Measurements from ENCODE around the gene TGFA. TPM values are rescaled to one million over a fixed set of nuclear protein-coding genes. Genes with fewer than 3 reads are reported as not detected.
"Not testable (repeated sequence)": the region's sequence is repeated elsewhere in the genome, so short reads cannot be mapped to it uniquely, and the experiment has no call there.

Gene TGFA
- total RNA-seq, 2 experiments from 2014 or later = 0.25 to 0.38 TPM

DNA sequence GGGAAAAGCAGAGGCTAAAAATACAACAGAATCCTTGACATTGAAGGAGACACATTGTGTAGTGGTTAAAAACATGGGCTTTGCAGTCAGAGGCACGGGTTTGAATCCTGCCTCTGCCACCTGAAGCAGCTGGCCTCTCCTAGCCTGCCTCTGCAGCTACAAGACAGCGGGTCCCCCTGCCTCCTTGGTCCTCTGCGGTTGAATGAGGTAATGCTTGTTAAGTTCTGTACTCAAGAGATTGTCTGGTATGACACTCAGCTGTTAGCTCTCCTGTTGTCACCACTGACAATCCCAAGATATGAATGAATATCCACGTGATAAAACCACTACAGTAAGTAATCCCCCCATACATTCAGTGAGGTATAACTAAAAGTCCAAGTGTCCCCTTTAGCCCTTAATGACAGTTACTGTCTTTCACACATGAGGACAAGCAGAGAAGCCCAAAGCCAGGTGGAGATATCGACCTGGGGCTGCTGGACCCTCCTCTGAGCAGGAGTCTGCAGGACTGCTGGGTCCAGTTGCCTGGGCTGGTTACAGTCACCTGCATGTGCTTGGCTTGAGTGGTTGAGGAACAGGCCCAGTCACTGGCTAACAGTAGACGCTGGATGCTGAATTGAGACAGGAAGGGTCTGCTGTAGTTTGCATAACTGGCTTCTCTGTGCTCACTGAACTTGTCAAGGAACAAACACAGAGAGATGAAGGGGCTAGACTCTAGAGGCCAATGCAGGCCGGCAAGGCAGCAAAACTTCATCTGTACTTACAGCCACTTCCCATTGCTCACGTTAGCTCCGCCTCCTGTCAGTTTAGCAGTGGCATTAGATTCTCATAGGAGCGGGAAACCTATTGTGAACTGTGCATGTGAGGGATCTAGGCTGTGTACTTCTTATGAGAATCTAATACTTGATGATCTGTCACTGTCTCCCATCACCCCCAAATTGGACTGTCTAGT, 85.5 kb downstream of the TGFA start:
- peaks cover 5% of the 10 kb centered on the region for H3K4me1 Mint-ChIP-seq (ENCODE audit: low read depth)
- no peak for ATAC-seq
- H3K9me3 Mint-ChIP-seq = no peaks in the 10 kb centered on the region
- H3K36me3 Mint-ChIP-seq (ENCODE audit: low read depth) = no peaks in the 10 kb centered on the region
- H3K4me3 Mint-ChIP-seq = no peak overlapping the region
- DNase-seq = no peak
- intact Hi-C loops (cut with micrococcal nuclease) = no loop called here
- H3K27ac Mint-ChIP-seq = no peak overlapping the region
- no peaks in the 10 kb centered on the region for H3K27me3 Mint-ChIP-seq
- ChIA-PET POLR2A (no interaction called here), CTCF (interaction anchor here (1.0 to 1.1 kb wide), 2 partner anchors 126 to 164 kb away, joined by 3 read pairs; no protein-coding TSS in a partner anchor)
- TF ChIP-seq, protein P1, sequence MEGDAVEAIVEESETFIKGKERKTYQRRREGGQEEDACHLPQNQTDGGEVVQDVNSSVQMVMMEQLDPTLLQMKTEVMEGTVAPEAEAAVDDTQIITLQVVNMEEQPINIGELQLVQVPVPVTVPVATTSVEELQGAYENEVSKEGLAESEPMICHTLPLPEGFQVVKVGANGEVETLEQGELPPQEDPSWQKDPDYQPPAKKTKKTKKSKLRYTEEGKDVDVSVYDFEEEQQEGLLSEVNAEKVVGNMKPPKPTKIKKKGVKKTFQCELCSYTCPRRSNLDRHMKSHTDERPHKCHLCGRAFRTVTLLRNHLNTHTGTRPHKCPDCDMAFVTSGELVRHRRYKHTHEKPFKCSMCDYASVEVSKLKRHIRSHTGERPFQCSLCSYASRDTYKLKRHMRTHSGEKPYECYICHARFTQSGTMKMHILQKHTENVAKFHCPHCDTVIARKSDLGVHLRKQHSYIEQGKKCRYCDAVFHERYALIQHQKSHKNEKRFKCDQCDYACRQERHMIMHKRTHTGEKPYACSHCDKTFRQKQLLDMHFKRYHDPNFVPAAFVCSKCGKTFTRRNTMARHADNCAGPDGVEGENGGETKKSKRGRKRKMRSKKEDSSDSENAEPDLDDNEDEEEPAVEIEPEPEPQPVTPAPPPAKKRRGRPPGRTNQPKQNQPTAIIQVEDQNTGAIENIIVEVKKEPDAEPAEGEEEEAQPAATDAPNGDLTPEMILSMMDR (IDR thresholded peaks at IDR 0.05) = no peak

DNA sequence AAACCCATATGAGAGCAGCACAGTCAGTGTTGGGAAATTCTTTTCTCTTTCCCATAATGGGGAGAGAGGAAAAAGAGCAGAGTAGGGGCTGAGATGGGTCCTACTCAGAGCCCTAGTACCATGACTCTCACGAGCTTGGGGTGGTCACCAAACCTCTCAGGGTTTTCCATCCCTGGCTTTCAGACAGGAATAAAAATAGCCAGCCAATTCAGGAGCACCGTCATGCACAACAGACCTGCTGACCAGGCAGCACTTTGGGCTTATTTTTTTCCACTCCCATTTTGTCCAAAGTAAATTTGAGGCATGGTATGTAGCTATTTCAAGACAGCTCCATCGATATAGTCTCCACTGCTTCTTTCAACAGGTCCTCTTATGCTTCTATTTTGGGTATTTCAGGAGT, 86.4 kb downstream of the TGFA start:
- POLR2A ChIA-PET = no interaction called here
- no peak overlapping the region for H3K27ac Mint-ChIP-seq
- no peaks in the 10 kb centered on the region for H3K27me3 Mint-ChIP-seq
- no peak for DNase-seq
- H3K36me3 Mint-ChIP-seq (ENCODE audit: low read depth) = no peaks in the 10 kb centered on the region
- H3K4me1 Mint-ChIP-seq (ENCODE audit: low read depth) = peaks cover 3% of the 10 kb centered on the region
- intact Hi-C loops (cut with micrococcal nuclease) = no loop called here
- CTCF ChIA-PET = interaction anchor here (1.0 to 1.1 kb wide), 2 partner anchors 126 to 163 kb away, joined by 3 read pairs; no protein-coding TSS in a partner anchor
- H3K4me3 Mint-ChIP-seq = no peak overlapping the region
- ATAC-seq = no peak
- H3K9me3 Mint-ChIP-seq = no peaks in the 10 kb centered on the region
- TF ChIP-seq, protein P1 (IDR thresholded peaks at IDR 0.05) = no peak

DNA sequence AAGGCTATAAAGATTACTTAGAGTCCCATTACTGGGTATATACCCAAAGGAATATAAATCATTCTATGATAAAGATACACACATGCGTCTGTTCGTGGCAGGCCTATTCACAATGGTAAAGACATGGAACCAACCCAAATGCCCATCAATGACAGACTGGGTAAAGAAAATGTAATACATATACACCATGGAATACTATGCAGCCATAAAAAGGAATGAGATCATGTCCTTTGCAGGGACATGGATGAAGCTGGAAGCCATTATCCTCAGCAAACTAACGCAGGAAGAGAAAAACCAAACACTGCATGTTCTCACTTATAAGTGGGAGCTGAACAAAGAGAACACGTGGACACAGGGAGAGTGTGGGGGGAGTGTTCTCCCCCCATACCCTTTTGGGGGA, 87.0 kb downstream of the TGFA start:
- H3K9me3 Mint-ChIP-seq; POLR2A ChIA-PET; DNase-seq; CTCF ChIA-PET; H3K27ac Mint-ChIP-seq; intact Hi-C loops (cut with micrococcal nuclease); H3K4me1 Mint-ChIP-seq (ENCODE audit: low read depth); H3K27me3 Mint-ChIP-seq; H3K36me3 Mint-ChIP-seq (ENCODE audit: low read depth); ATAC-seq; H3K4me3 Mint-ChIP-seq: not testable (repeated sequence)

DNA sequence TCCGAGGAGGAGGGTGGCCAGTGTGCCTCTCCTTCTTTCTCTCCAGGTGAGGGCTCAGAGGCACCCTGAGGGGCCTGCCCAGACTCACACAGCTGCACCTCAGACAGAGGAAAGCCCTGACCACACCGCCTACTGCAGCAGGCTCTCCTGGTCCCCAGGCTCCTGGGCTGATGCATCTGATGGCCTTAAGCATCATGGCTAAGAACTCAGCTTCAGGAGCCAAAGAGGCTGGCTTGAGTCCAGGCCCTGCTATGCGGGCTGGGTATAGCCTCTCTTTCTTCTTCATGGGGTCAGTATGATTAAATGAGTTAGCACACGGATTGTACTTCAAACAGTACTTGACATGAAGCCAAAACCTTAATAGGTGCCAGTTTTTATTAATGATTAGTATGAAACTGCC, 89.6 kb downstream of the TGFA start:
- no peak overlapping the region for H3K27ac Mint-ChIP-seq
- H3K27me3 Mint-ChIP-seq = no peaks in the 10 kb centered on the region
- no peak for DNase-seq
- H3K4me3 Mint-ChIP-seq = no peak overlapping the region
- H3K4me1 Mint-ChIP-seq (ENCODE audit: low read depth) = no peaks in the 10 kb centered on the region
- CTCF ChIA-PET = no interaction called here
- no peak for ATAC-seq
- POLR2A ChIA-PET = interaction anchor here (1.0 kb wide), 1 partner anchor 10 kb away, joined by 4 read pairs; no protein-coding TSS in a partner anchor
- TF ChIP-seq, protein P1 (IDR thresholded peaks at IDR 0.05) = no peak
- no peaks in the 10 kb centered on the region for H3K9me3 Mint-ChIP-seq
- intact Hi-C loops (cut with micrococcal nuclease) = no loop called here
- H3K36me3 Mint-ChIP-seq (ENCODE audit: low read depth) = no peaks in the 10 kb centered on the region

DNA sequence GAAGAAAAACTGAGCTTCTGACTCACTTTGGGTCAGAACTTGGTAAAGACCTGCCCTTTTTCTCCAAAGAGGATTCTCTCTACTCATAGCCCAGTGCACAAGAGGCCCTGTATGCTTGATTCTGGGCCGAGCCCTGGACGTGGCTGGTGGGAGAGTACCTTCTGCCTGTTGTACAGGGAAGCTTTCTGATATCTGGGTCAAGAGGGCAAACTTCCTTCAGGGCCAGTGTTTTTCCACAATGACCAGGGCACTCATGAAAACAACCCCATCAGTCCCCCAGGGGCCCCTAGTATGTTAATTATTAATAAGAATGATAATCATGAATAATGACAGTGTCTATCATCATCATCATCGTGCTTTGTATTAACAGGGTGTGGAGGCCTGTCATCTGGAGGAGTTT, 90.0 kb downstream of the TGFA start:
- POLR2A ChIA-PET = interaction anchor here (1.0 kb wide), 1 partner anchor 11 kb away, joined by 4 read pairs; no protein-coding TSS in a partner anchor
- no peaks in the 10 kb centered on the region for H3K9me3 Mint-ChIP-seq
- DNase-seq (no peak), ATAC-seq (no peak)
- H3K36me3 Mint-ChIP-seq (ENCODE audit: low read depth) = no peaks in the 10 kb centered on the region
- no peak overlapping the region for H3K4me3 Mint-ChIP-seq
- CTCF ChIA-PET = no interaction called here
- TF ChIP-seq, protein P1 (IDR thresholded peaks at IDR 0.05) = no peak
- no peaks in the 10 kb centered on the region for H3K27me3 Mint-ChIP-seq
- H3K4me1 Mint-ChIP-seq (ENCODE audit: low read depth) = no peaks in the 10 kb centered on the region
- H3K27ac Mint-ChIP-seq = no peak overlapping the region
- intact Hi-C loops (cut with micrococcal nuclease) = no loop called here
